IMR-90 (cell line): ENCODE measurements around the gene ADCY2.

ENCODE experiments used
- CTCF ChIP-seq: conservative IDR thresholded peaks from 2 replicates; pipeline ENCODE4 v1.5.1; 2012; ENCODE audit warnings: mild to moderate bottlenecking, low read depth, low read length, improper control_type of control experiment
- POLR2A ChIP-seq: IDR thresholded peaks from 2 replicates; pipeline ENCODE4 v1.6.1; 2012; ENCODE audit warnings: mild to moderate bottlenecking, low read depth, low read length

- TF ChIP-seq CTCF = no peak
- no peak for TF ChIP-seq POLR2A
Observed at GRCh38 chr5:7684826-7685225, 288.9 kb downstream of the ADCY2 start.
